Activated T-cell treated with anti-CD3 and anti-CD28 coated beads, Interleukin-2, amount 50 U/mL, for 48 hours (primary cell): ENCODE results near the gene ABCA2.

Experiments used
- DNase-seq, 2 experiments: peaks; one replicate each; pipeline ENCODE4 v3.0.0-alpha.2; 2020

Gene ABCA2, protein sequence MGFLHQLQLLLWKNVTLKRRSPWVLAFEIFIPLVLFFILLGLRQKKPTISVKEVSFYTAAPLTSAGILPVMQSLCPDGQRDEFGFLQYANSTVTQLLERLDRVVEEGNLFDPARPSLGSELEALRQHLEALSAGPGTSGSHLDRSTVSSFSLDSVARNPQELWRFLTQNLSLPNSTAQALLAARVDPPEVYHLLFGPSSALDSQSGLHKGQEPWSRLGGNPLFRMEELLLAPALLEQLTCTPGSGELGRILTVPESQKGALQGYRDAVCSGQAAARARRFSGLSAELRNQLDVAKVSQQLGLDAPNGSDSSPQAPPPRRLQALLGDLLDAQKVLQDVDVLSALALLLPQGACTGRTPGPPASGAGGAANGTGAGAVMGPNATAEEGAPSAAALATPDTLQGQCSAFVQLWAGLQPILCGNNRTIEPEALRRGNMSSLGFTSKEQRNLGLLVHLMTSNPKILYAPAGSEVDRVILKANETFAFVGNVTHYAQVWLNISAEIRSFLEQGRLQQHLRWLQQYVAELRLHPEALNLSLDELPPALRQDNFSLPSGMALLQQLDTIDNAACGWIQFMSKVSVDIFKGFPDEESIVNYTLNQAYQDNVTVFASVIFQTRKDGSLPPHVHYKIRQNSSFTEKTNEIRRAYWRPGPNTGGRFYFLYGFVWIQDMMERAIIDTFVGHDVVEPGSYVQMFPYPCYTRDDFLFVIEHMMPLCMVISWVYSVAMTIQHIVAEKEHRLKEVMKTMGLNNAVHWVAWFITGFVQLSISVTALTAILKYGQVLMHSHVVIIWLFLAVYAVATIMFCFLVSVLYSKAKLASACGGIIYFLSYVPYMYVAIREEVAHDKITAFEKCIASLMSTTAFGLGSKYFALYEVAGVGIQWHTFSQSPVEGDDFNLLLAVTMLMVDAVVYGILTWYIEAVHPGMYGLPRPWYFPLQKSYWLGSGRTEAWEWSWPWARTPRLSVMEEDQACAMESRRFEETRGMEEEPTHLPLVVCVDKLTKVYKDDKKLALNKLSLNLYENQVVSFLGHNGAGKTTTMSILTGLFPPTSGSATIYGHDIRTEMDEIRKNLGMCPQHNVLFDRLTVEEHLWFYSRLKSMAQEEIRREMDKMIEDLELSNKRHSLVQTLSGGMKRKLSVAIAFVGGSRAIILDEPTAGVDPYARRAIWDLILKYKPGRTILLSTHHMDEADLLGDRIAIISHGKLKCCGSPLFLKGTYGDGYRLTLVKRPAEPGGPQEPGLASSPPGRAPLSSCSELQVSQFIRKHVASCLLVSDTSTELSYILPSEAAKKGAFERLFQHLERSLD (N-terminal part only)

DNA sequence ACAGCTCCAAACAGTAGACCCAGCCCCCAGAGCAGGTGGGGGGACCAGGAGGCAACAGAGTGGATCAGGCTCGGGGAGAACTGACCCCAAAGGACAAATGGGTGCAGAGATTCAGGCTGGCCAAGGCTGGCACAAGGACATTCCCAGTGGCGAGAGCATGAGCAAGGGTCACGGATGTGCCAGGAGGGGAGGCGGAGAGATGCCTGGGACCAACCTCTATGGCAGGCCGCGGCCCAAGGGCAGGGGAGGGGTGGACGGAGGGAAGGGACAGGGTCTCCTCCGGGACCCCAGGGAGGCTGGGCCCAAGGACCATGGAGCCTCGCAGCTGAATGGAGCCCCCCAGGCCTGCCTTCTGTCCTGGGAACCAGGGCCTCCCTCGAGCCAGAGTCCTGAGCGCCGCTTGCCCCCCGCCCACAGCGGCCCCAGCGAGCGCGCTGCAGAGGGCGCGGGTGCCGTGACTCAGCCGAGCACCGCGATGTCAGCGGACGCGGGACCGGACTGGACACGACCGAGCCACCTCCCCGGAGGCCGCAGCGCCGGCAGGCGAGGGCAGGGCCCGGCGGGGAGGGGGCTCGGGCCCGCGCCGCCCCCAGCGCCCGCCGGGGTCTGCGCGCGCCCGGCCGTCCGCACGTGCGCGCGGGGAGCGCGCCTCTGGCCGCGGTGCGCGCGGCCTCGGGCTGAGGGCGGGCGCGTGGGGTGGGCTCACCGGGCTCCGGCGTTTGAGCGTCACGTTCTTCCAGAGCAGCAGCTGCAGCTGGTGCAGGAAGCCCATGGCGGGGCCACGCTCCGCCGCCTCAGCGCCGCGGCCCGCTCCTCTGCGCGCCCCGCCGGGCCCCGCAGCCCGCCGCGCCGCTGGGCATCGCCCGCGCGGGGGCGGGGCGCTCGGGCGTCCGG, at the start of gene ABCA2:
TSS of gene ABCA2 (minus strand) at position 869 of the 894 bp plus-strand sequence. CDS start at position 772, 97 bp downstream.
- DNase-seq, result no peak

DNA sequence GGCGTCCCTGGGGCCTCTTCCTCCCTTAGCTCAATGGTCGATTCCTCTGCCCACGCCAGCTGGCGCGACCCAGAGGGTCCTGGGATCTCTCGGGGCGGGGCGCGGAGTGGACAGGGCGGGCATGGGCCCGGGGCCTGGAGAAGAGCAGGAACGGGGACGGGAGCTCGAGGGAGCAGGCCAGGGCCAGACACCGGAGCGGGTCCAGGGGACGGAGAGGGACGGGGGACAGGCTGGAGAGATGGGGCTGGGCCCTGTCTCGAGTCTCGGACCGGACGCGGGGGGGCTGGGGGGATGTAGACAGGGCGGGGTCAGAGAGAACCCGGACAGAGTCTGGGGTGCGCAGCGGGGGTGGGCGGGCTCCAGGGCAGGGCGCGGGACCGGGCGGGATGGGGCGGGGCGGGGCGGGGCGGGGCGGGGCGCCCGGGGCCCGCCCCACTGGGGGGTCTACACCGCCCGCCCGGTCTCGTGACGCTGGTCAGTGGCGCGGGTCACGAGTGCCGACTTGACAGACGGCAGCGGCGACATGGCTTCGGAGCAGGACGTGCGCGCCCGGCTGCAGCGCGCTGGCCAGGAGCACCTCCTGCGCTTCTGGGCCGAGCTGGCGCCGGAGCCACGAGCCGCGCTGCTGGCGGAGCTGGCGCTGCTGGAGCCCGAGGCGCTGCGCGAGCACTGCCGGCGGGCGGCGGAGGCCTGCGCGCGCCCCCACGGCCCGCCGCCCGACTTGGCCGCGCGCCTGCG, 49.1 kb upstream of the ABCA2 start, which contains the start of gene UAP1L1:
TSS of gene UAP1L1 (plus strand) at position 508 of the 738 bp plus-strand sequence. CDS start at position 524, 16 bp downstream.
- peak; percentile 62 to 74 for DNase-seq

DNA sequence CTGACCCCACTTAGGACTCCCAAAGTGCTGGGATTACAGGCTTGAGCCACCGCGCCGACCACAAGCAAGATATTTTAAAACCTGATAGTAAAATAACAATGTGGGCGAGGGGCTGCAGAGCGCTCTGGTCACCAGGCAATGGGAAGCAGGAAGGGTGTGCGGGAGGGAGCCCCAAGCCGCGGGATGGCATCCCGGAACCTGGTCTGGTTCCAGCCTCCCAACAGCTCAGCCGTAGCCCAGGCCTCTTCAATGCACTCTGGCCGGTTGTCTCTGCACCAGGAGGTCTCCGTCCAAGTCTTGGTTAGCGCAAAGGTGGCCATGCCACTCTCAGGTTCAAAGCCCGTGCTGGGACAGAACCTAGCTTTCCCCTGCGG, 48.6 kb upstream of the ABCA2 start:
- no peak for DNase-seq

DNA sequence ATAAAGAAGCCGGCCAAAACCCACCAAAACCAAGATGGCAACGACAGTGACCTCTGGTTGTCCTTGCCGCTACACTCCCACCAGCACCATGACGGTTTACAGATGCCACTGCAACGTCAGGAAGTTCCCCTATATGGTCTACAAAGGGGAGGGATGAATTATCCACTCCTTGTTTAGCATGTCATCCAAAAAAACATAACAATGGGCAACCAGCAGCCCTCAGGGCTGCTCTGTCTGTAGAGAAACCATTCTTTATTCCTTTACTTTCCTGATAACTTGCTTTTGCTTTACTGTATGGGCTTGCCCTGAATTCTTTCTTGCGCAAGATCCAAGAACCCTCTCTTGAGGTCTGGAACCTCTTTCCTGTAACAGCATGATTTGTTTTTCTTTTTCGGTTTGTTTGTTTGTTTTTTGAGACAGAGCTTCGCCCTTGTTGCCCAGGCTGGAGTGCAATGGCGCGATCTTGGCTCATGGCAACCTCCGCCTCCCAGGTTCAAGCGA, 47.3 kb upstream of the ABCA2 start:
- no peak for DNase-seq

DNA sequence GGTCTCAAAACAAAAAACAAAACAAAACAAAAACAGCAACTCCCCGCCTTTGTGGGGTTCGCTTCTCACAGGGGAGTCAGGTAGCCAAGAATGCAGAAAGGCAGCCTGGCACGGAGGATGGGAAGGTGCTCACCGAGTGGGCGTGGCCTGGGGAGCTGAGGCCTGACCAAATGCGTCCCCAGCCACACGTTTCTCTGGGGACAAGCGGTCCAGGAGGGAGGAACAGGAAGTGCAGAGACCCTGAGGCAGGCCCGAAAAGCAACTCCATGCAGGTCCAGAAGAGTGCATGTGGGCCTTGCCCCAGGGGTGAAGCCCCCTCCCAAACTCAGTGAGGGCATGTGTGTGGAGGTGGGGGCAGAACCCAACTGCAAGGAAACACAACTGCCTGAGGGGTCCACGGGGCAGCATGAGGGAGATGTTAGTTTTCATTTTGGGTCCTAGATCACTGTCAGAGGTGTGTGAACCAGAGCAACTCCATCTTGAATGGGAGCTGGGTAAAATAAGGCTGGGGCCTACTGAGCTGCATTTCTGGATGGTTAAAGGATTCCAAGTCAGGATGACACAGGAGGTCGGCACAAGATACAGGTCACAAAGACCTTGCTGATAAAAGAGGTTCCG, 46.7 kb upstream of the ABCA2 start:
- DNase-seq, result no peak

DNA sequence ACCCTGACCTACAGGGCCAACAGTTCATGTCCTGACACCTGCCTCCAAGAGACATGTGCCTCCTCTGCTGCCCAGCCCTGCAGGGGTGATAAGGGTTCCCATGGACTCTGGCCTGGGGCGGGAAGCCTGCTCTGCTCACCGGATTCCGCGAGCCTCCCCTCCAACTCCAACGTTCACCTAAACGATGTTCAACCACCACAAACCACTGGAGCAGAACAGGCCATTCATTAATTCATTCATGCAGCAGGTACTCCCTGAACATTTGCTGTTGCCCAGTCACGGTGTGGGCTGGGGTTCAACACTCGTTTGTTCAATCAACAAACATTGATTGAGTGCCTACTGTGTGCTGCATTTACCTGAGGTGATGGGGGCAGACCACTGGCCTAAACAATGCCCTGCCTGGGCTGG, 46.0 kb upstream of the ABCA2 start:
- no peak for DNase-seq

DNA sequence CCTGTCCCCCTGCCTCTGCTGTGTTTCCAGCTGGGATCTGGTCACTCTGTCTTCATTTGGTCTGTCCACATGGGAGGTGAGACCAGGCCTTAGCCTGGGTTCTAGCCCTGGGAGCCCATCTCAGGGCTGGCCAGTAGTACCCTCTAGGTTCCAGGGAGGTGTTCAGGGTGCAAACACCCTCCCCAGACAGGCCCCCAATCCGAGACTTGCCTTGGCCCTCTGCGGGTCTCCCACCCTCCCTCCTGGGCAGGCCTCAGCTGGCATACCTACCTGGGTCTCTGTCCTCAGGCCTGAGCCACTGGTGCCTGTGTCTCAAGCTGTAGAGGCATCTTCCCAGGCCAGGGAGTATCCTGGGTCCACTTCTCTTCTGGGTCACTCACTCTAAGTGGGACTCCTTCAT, 43.2 kb upstream of the ABCA2 start:
- no peak for DNase-seq

DNA sequence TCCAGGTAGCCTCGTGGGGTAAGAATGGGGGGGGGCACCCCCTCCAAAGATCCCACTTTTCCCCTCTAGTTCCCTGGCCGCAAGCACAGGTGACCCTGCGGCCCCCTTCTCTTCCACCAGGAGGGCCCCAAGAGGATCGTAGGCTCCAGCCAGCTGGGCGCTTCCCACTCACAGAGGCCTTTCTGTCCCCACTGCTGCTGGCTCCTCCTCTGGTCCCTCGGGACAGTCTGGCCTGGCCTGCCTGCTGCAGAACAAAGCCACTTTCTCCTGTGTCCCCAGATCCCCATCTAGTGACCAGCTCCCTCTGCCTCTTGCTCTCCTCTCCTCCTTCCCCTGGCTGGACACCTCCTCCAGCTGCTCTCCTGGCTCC, 42.9 kb upstream of the ABCA2 start:
- no peak for DNase-seq

DNA sequence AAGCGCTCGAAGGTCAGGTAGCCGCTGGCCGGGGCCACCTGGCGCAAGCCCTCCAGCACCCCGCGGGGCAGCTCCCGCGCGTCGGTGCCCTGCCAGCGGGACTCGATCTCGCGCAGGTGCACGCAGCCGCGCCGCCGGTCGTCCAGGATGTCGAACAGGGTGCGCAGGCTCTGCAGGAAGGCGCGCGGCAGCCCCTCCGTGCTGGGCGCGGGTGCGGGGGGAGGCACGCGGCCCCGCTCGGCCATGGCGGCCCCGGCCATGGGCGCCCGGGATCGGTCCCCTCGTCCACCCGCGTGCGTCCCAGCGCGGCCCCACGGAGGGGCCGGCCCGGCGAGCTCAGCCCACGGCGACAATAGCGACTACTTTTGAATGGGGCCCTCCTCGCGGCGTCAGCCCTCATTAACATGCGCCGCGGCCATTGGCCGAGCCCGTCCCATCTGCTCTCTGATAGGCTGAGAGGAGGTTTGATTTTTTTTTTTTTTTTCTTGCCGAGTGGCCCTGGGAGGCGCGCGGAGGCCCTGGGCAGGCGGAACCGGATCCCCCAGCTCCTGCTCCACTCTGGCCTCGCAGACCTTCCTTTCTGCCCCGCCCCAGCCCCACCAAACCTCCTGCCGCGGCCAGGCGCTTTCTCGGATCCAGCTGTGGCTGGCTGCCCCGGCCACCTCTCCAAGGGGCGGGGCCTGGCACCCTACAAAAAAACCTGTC, 42.3 kb upstream of the ABCA2 start, which contains the start of gene SAPCD2:
TSS of gene SAPCD2 (minus strand) at position 357 of the 705 bp plus-strand sequence. CDS start at position 260, 97 bp downstream.
- peak; percentile 86 to 88 for DNase-seq

DNA sequence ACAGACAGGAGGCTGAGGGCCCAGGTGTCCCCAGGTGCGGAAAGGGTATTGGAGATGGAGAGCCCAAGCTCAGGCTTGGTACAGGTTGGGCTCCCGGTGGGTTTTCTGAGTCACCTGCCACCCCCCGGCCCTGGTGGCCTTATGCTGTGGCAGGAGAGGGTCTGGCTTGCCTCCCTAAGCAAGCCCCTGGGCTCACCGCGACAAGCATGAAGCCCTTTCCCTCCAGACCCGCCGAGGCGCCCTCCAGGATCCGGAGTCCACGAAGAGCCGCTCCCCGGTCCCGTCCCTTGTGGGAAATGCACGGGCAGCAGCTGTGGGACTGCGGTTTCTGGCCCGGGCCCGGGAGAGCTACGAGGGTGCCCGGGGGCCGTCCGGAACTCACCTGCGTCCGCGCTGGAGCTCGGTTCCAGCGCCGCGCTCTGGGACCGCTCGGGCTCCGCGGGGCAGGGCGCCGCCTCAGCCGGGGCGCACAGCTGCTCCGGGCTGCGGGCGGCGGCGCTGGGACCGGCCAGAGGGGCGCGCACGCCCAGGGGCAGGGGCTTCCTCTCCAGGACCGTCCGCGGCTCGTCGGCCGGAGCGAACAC, 41.6 kb upstream of the ABCA2 start:
- DNase-seq, result no peak

DNA sequence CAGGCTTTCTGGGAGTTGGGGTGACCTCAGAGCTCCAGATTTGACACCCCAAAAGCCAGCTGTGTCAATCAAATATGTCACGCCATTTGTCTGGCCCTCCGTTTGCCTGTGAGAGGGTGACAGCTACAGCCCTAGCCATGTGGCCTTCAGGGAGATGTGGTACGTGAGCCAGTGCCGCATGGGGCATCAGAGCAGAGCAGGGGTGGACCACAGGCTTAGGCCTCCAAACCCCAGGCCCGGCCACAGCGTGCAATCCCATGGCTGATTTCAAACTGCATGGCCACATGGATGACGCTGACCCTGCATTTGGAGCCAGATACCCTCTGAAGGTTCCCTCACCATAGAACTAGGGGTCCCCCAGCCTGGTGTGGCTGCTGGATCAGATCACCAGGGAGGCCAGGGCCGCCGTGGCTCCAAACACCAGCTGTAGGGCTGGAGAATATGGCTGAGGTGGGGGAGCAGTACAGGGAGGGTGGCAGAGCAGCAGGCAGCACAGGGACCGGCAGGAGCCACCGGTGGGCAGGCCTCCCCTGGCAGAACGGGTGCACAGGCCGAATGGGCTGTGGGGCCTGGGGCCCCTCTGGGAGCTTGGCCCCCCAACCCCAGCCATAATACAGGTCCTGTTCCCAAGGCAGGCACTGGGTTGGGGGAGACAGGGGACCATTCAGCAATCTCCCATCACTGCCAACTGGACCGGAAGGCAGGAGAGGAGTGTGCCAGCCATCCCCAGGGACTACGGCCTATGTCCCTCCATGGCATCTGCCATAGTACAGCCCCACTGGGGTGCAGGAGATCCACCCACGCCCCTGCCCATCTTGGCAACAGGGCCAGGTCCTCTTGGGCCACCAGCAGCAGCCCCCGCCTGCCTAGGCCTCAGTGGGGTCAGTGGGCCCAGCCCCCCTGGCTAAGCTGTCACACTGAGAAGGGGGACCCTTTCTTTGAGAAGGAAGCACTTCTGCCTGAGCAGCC, 40.8 kb upstream of the ABCA2 start:
- no peak for DNase-seq

DNA sequence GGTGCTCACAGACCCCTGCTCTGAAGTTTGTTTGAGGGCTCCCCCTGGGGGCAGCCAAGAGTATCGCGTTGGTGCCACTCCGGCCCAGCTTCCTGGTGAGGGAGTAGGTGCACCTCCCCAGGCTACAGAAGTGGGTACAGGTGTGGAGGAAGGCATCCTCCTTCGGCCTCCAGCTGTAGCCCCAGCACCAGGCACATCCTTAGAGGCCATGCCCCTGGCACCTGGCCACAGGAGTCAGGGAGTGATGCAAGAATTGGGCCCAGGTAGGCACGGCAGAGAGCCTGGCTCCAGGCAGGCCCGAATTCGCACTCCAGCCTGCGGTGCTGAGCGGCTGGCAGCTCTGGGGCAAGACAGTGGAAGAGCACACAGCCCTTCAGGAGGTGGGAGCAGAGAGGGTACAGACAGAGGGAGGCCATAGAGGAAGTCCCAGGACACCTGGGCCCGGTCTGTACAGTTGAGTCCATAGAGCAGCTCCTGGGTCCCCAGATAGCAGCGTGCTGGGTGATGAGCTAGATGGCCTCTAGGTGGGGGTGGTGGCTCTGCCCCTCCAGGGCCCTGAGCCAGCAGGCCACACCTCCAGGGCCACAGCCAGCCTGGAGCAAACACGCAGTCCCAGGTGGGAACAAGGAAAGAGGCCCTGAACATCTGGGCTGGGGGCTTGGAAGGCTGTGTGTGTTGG, 40.0 kb upstream of the ABCA2 start:
- DNase-seq, result peak; percentile 92 to 93

DNA sequence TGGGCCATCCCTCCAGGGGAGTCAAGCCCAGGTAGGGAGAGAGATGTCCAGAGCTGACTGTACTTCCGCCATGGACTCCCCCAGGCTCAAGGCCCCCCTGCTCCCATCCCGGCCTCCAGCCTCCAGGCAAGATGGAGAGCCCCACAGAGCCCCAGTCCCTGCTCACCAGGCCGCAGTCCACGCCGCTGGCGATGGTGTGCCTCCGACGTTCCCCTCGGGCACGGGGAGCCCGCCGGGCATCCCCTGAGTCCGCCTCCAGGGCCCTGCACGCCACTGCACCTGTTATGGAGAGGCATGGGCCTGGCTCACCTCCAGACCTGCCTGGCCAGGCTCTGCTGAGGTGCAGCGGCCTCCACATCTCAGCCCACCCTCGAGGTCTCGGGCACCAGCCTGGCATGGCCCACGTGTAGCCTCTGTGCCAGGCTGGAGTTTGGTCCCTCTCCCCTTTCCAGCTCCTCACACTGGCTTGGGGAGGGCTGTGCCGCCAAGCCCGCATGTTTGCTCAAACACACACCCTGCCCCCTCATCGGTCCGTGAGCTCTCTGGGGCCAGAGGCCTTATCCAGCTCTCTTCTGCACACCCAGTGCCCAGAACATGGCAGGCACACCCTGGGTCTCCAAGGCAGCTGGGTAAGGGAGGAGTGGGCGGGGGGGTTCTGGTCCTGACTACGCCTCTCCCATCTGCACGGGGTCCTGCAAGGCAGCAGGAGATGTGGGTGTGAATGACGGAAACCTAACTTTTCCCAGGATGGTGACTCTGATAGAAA, 38.2 kb upstream of the ABCA2 start:
- no peak for DNase-seq

DNA sequence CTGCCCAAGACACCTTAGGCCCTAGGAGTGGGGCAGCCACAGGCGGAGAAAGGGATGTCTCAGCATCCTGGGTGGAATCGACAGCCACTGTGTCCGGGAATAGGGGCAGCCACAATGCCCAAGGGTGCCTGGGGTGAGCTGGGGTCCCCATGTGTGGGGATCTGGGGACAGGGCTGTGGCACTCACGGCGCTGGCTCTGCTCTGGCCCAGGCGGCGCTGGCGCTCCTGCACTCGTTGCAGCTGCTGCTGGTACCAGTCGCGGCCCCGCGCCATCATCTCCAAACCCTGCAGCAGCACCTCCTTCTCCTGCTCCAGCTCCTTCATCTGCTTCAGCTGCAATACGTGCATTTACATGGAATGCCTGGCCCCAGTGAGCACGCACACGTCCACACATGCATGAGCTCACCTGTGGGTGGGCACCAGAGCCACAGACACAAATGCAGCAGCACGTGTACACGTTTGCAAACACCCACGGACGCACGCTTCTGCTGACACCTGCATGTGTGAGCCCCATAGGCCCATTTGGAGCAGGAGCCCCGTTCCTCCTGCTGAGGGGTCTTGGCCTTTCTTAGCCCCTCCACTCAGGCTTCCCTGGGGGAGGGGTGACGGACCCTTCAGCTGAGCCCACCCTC, 37.4 kb upstream of the ABCA2 start:
- DNase-seq, result no peak

DNA sequence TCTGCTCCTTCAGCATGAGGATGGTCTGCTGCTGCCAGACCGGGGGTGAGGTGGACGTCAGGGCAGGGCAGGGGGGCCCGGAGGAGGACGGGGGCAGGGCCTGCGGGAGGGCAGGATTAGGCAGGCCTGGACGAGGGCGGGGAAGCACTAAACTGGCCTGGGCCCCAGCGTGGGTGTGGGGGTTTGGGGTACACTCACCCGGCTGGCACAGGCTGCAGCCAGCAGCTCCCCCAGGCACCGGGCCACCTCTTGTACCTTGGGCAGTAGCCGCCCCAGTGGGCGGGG, 36.8 kb upstream of the ABCA2 start:
- no peak for DNase-seq
